Activated CD4-positive, alpha-beta memory T cell treated with anti-CD3 and anti-CD28 coated beads, Interleukin-2, amount 10 ng/mL, durations not matched to agents 7 days and 5 days (primary cell): ENCODE results near the gene CACNB2. TPM values are rescaled to one million over a fixed set of nuclear protein-coding genes. Genes with fewer than 3 reads are reported as not detected.
A peak's percentile ranks its signal among the peaks of the same experiment; 100 is the strongest.

Experiments
- CTCF ChIA-PET: fragments of 350-600 bp; sonication (Branson Sonifier 250); formaldehyde crosslinking; loops from one replicate; lab custom pipeline; 2021; ENCODE audit warnings: antibody characterized with exemption, inconsistent platforms; lab: Charles Lee
- POLR2A ChIA-PET: fragments of 350-600 bp; sonication (Branson Sonifier 250); formaldehyde crosslinking; loops from one replicate; lab custom pipeline; 2021; ENCODE audit warnings: antibody characterized with exemption; lab: Charles Lee
- DNase-seq: peaks from one replicate; pipeline ENCODE4 v3.0.0-alpha.2; 2020
- H3K27ac Mint-ChIP-seq: one replicate; pipeline ENCODE4 v1.8.0; 2021; ENCODE audit warnings: mild to moderate bottlenecking, mixed read lengths
- H3K27me3 Mint-ChIP-seq: one replicate; pipeline ENCODE4 v1.8.0; 2021; ENCODE audit warnings: mixed read lengths
- H3K36me3 Mint-ChIP-seq: one replicate; pipeline ENCODE4 v1.8.0; 2021; ENCODE audit warnings: low read depth, mixed read lengths
- H3K4me1 Mint-ChIP-seq: one replicate; pipeline ENCODE4 v1.8.0; 2021; ENCODE audit warnings: mixed read lengths
- H3K4me3 Mint-ChIP-seq: one replicate; pipeline ENCODE4 v1.8.0; 2021; ENCODE audit warnings: mild to moderate bottlenecking, mixed read lengths
- H3K9me3 Mint-ChIP-seq: one replicate; pipeline ENCODE4 v1.8.0; 2021; ENCODE audit warnings: mixed read lengths
- total RNA-seq, 2 experiments: library from RNA; stranded (reverse); gene quantifications; one replicate each; pipeline ENCODE4 v1.2.3, GENCODE V29; 2021

Gene CACNB2
- total RNA-seq, 2 experiments from 2014 or later: not detected

DNA sequence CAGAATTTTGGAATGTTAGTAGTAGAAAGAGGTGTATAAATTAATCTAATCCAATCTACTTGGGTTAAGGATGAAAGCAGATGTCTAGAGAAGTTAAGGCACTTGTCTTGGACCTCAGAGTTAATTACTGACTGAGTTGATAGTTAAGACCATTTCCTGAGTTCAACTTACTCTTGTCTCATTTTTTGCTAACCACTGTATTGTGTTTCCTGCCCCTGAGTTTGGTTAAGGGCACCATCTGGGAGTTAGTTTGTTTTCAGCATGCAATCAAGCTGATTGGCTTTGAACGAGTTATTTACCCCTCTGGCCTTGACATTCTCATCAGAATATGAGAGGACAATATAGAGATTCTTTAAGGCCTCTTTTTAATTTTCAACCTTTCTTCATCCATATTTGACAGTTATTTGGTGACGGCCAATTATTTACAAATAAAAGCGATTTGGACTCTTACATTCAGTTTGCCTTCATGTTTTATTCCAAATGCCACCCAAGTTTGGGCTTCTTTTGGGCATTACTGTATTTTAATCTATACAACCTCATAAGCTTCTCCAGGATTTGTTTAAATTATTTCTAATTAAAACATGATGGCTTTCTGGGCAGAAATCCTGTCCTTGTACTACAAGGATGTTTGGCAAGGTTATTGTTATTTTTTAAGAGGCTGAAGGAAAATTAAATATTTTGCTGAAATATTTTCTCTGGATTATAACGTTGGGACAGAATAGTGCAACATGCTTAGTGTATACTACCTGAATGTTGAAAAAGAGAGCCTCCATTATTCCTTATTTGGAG, 225.0 kb downstream of the CACNB2 start:
- no peaks in the 10 kb centered on the region for H3K36me3 Mint-ChIP-seq
- CTCF ChIA-PET: no interaction called here
- no peak overlapping the region for H3K27ac Mint-ChIP-seq
- H3K9me3 Mint-ChIP-seq: no peaks in the 10 kb centered on the region
- no peaks in the 10 kb centered on the region for H3K4me1 Mint-ChIP-seq
- no peak for DNase-seq
- H3K4me3 Mint-ChIP-seq: no peak overlapping the region
- POLR2A ChIA-PET: no interaction called here
- H3K27me3 Mint-ChIP-seq: no peaks in the 10 kb centered on the region

- CTCF ChIA-PET: no interaction called here
- Mint-ChIP-seq H3K27me3 (no peaks in the 10 kb centered on the region), H3K4me3 (no peak overlapping the region), H3K36me3 (no peaks in the 10 kb centered on the region), H3K27ac (no peak overlapping the region), H3K9me3 (no peaks in the 10 kb centered on the region), H3K4me1 (no peaks in the 10 kb centered on the region)
- POLR2A ChIA-PET: no interaction called here
- no peak for DNase-seq
These were observed 227.6 kb downstream of the CACNB2 start for GRCh38 chr10:18367840-18368239.

DNA sequence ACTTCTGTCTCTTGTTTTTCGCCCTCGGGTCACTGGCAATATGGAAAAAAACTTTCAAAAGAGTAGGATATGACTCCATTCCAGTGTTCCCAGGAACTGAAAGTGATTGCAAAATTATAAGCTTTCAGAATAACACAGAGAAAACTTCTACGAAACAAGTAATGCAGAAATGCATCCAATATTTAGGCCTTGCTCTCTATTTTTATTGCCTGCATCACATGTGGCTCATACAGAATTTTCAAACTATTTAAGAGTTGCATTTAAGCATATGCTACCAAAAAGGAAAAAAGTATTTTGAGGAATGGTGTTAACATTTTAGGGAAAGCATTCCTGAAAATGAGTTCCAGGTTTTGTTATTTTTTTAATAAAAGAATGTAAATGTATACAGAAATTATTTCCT, 228.0 kb downstream of the CACNB2 start:
- no peak overlapping the region for H3K27ac Mint-ChIP-seq
- ChIA-PET CTCF (no interaction called here), POLR2A (no interaction called here)
- no peak for DNase-seq
- H3K27me3 Mint-ChIP-seq: no peaks in the 10 kb centered on the region
- no peak overlapping the region for H3K4me3 Mint-ChIP-seq
- H3K9me3 Mint-ChIP-seq: no peaks in the 10 kb centered on the region
- H3K36me3 Mint-ChIP-seq: no peaks in the 10 kb centered on the region
- no peaks in the 10 kb centered on the region for H3K4me1 Mint-ChIP-seq

DNA sequence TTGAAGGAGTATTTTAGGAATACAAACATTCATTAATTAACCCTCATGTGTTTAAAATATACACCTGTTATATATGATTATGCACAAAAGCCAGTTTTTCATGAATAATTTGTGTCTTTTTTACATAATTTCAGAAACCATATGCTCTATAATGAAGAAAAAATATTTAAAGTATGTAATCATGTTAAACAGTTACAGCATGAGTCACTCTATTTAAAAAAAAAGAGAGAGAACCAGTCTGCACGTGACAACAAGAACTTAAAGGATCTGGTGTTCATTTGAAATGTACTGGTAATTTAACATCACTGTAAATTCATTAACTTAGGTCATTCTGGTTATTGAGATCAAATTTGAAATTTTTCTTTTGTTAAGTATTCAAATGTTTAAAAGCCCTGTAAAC, 228.5 kb downstream of the CACNB2 start:
- Mint-ChIP-seq H3K36me3 (no peaks in the 10 kb centered on the region), H3K27me3 (no peaks in the 10 kb centered on the region), H3K4me3 (no peak overlapping the region), H3K4me1 (no peaks in the 10 kb centered on the region), H3K27ac (no peak overlapping the region), H3K9me3 (no peaks in the 10 kb centered on the region)
- CTCF ChIA-PET: no interaction called here
- DNase-seq: no peak
- POLR2A ChIA-PET: no interaction called here

DNA sequence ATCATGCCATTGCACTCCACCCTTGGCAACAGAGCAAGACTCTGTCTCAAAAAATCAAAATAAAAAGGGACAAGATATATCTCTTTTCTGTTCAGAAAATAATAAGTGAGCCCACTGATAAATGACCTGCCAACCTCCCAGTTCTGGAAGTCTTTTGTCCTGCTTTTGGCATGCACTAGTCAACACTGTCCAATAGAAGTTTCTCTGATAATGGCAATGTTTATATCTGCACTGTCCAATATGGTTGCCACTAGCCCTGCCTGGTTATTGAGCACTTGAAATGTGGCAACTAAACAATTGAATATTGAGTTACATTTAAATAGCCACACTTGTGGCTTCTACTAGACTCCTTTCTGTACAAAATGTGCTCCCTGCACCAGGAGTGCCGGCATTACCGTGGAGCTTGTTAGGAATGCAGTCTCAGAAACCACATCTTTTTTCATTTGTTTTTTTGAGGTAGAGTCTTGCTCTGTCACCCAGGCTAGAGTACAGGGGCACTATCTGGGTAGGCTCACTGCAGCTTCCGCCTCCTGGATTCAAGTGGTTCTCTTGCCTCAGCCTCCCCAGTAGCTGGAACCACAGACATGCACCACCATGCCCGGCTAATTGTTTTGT, 229.7 kb downstream of the CACNB2 start:
- Mint-ChIP-seq H3K36me3 (no peaks in the 10 kb centered on the region), H3K4me1 (no peaks in the 10 kb centered on the region), H3K9me3 (no peaks in the 10 kb centered on the region), H3K27ac (no peak overlapping the region), H3K4me3 (no peak overlapping the region), H3K27me3 (no peaks in the 10 kb centered on the region)
- CTCF ChIA-PET: no interaction called here
- no peak for DNase-seq
- POLR2A ChIA-PET: no interaction called here

DNA sequence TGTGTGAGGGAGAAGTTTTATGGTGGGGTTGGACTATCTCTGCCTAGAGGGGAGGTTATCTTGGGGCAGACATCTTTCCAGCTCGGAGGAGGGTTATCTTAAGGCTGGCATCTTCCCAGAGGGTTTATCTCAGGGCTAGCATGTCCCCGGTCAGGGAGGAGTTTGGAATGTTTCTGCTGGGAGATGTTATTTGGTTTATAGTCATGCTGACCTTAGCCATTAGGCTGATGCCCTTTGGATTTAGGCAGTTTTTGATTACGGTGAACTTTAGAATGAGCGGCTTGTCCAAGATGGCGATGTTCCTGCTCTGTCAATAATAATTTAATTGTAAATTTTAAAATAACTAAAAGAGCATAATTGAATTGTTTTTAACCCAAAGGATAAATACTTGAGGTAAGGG, 236.4 kb downstream of the CACNB2 start:
- H3K4me1 Mint-ChIP-seq: no peaks in the 10 kb centered on the region
- no peaks in the 10 kb centered on the region for H3K36me3 Mint-ChIP-seq
- H3K27ac Mint-ChIP-seq: no peak overlapping the region
- ChIA-PET POLR2A (no interaction called here), CTCF (no interaction called here)
- H3K4me3 Mint-ChIP-seq: no peak overlapping the region
- DNase-seq: no peak
- no peaks in the 10 kb centered on the region for H3K9me3 Mint-ChIP-seq
- H3K27me3 Mint-ChIP-seq: no peaks in the 10 kb centered on the region

GRCh38 chr10:18377898-18378297, 237.7 kb downstream of the CACNB2 start:
- no peaks in the 10 kb centered on the region for H3K4me1 Mint-ChIP-seq
- POLR2A ChIA-PET: no interaction called here
- no peaks in the 10 kb centered on the region for H3K27me3 Mint-ChIP-seq

GRCh38 chr10:18378766-18379165, 238.5 kb downstream of the CACNB2 start:
- Mint-ChIP-seq H3K27me3 (no peaks in the 10 kb centered on the region), H3K9me3 (no peaks in the 10 kb centered on the region), H3K36me3 (no peaks in the 10 kb centered on the region), H3K27ac (no peak overlapping the region), H3K4me3 (no peak overlapping the region), H3K4me1 (no peaks in the 10 kb centered on the region)
- POLR2A ChIA-PET: no interaction called here
- DNase-seq: no peak
- CTCF ChIA-PET: no interaction called here

More at GRCh38 chr10:18377898-18378297, 237.7 kb downstream of the CACNB2 start:
- H3K27ac Mint-ChIP-seq: no peak overlapping the region
- no peak overlapping the region for H3K4me3 Mint-ChIP-seq
- CTCF ChIA-PET: no interaction called here
- DNase-seq: no peak
- no peaks in the 10 kb centered on the region for H3K9me3 Mint-ChIP-seq
- no peaks in the 10 kb centered on the region for H3K36me3 Mint-ChIP-seq

DNA sequence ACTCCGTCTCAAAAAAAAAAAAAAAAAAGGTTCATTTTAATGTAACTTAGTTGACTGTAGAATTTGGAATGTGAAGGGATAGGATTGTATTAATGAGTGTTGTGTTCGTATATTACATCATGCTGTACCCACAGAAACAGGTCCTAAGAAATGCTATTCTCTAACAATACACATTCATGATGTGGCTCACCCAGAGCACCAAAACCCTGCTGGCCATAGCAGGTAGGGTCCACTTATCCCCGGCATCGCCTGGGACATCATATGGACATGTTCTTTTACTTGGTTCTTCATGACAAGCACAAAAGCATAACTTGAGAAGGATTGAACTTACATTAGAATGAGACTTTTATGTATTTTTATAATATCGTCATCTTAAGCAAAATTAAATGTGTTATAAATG, 241.5 kb downstream of the CACNB2 start:
- H3K27me3 Mint-ChIP-seq: no peaks in the 10 kb centered on the region
- H3K27ac Mint-ChIP-seq: no peak overlapping the region
- H3K9me3 Mint-ChIP-seq: no peaks in the 10 kb centered on the region
- CTCF ChIA-PET: no interaction called here
- H3K4me3 Mint-ChIP-seq: no peak overlapping the region
- POLR2A ChIA-PET: no interaction called here
- no peaks in the 10 kb centered on the region for H3K4me1 Mint-ChIP-seq
- no peak for DNase-seq
- H3K36me3 Mint-ChIP-seq: no peaks in the 10 kb centered on the region

- ChIA-PET CTCF (no interaction called here), POLR2A (no interaction called here)
- H3K4me3 Mint-ChIP-seq: no peak overlapping the region
- peaks cover 5% of the 10 kb centered on the region for H3K4me1 Mint-ChIP-seq
- no peaks in the 10 kb centered on the region for H3K9me3 Mint-ChIP-seq
- no peak for DNase-seq
- peaks cover 15% of the 10 kb centered on the region for H3K27me3 Mint-ChIP-seq
- no peaks in the 10 kb centered on the region for H3K36me3 Mint-ChIP-seq
- H3K27ac Mint-ChIP-seq: no peak overlapping the region
These were observed 257.7 kb downstream of the CACNB2 start for GRCh38 chr10:18397906-18398305.

- ChIA-PET CTCF (no interaction called here), POLR2A (no interaction called here)
- Mint-ChIP-seq H3K36me3 (no peaks in the 10 kb centered on the region), H3K27ac (no peak overlapping the region), H3K4me3 (no peak overlapping the region), H3K27me3 (peaks cover 18% of the 10 kb centered on the region), H3K9me3 (no peaks in the 10 kb centered on the region), H3K4me1 (peaks cover 5% of the 10 kb centered on the region)
- no peak for DNase-seq
These were observed 258.9 kb downstream of the CACNB2 start for GRCh38 chr10:18399158-18399557.

DNA sequence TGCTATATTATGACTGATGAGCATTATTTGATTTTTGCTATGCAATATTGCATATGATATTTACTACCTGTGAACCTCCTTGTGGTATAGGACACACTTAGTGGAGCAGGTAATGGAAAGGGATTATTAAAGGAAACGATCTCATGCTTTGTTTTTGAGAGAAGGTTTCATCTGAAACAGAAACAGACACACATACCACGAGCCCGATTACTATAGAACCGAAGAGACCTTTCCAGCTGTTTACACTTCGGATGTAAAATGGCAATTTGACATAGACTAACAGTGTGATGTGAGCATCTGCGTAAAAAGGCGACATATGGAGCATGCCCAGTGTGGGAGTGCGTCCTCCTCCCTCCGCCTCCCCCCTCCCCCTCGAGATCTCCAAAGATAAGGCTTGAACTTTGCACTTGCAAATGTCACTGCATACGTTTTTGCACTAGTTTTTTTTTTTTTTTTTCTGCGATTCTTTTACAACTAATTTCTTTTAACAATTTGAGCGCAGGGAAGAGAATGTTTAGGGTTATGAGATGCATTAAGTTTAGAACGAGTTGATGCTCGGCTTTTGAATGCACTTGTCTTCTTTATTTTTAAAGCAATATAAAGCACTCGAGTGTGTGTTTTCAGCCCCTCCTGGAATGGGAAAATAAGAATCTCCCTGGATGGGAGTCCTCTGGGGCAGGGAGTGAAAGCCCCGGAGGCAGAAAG, 260.1 kb downstream of the CACNB2 start:
- Mint-ChIP-seq H3K27me3 (peaks cover 18% of the 10 kb centered on the region), H3K4me3 (peak overlapping the region; percentile 18), H3K4me1 (peaks cover 5% of the 10 kb centered on the region), H3K27ac (no peak overlapping the region), H3K9me3 (no peaks in the 10 kb centered on the region), H3K36me3 (no peaks in the 10 kb centered on the region)
- ChIA-PET POLR2A (no interaction called here), CTCF (no interaction called here)
- DNase-seq: no peak

DNA sequence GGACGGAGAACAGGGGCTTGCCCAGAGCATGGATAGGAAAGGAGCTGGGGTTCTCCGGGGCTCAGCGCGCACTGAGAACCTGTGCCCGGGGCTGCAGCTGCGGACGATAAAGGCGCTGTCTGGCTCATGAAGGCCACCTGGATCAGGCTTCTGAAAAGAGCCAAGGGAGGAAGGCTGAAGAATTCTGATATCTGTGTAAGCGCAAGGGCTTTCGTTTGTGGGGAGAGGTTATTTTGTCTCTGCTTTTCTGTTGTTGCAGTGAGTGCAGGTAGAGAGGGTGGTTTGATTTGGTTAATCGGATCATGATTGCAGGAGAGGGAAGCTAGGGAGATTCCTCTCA, 260.7 kb downstream of the CACNB2 start:
- H3K36me3 Mint-ChIP-seq: no peaks in the 10 kb centered on the region
- no peaks in the 10 kb centered on the region for H3K9me3 Mint-ChIP-seq
- H3K4me3 Mint-ChIP-seq: no peak overlapping the region
- ChIA-PET POLR2A (no interaction called here), CTCF (no interaction called here)
- H3K27me3 Mint-ChIP-seq: peaks cover 18% of the 10 kb centered on the region
- H3K4me1 Mint-ChIP-seq: peaks cover 5% of the 10 kb centered on the region
- no peak overlapping the region for H3K27ac Mint-ChIP-seq
- DNase-seq: no peak
